Measurements from ENCODE around the gene CCNO. TPM values are rescaled to one million over a fixed set of nuclear protein-coding genes. Genes with fewer than 3 reads are reported as not detected.

The CCNO gene
- total and polyA plus RNA-seq, 2 donors (not counting 3 experiments of a cell fraction or from before 2014, with no cell fraction given), result 0.37 to 0.58 TPM

DNA sequence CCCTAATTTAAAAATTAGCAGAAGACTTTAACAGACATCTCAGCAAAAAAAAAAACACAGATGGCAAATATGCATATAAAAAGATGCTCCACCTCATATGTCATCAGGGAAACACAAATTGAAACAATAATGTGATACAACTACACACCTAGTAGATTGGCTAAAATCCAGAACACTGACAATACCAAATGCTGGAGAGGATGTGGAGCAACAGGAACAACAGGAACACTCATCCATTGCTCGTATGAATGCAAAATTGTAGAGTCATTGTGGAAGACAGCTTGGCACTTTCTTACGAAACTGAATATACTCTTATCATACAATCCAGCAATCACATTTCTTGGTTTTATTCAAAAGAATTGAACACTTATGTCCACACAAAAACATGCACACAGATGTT, 28.4 kb downstream of the CCNO start:
- dilution Hi-C loops (cut with MboI; ENCODE audit: extremely low pct_ligation_motif_present, low sequenced_read_pairs), result no loop called here
- POLR2A ChIA-PET, result no interaction called here

More for the DNA sequence above, 28.4 kb downstream of the CCNO start:
- H3K4me3 ChIP-seq (replicated peaks in 1 of 3; ENCODE audit: insufficient read depth in 1 of 3, low read depth in 1 of 3, low read length in 3 of 3), result no peak overlapping the region
- H3K4me2 ChIP-seq (ENCODE audit: insufficient read depth, low read length), result no peak overlapping the region
- no peaks in the 10 kb centered on the region for H4K20me1 ChIP-seq (replicated peaks; ENCODE audit: control insufficient read depth, extremely low read depth, insufficient read depth, low read length)
- CTCF ChIA-PET, result no interaction called here
- H3K36me3 ChIP-seq (ENCODE audit: control insufficient read depth in 2 of 2, extremely low read depth in 1 of 2, insufficient read depth in 2 of 2, low read length in 2 of 2), result no peaks in the 10 kb centered on the region
- no peaks in the 10 kb centered on the region for H3K9me1 ChIP-seq (replicated peaks; ENCODE audit: control insufficient read depth, extremely low read depth, insufficient read depth, low read length)
- peaks cover 11 to 25% of the 10 kb centered on the region in 2 experiments for H3K27me3 ChIP-seq (ENCODE audit: control insufficient read depth in 2 of 2, insufficient read depth in 2 of 2, low read length in 2 of 2)
- H3K79me2 ChIP-seq (ENCODE audit: control insufficient read depth, insufficient read depth, low read length), result no peaks in the 10 kb centered on the region
- TF ChIP-seq EZH2 (IDR thresholded peaks at IDR 0.05; ENCODE audit: borderline replicate concordance, low read depth, low read length, severe bottlenecking) (no peak), POLR2A (IDR thresholded peaks at IDR 0.05; ENCODE audit: low read depth, low read length) (no peak), MYC (IDR thresholded peaks at IDR 0.05; ENCODE audit: low read depth, low read length) (no peak), FOS (IDR thresholded peaks at IDR 0.05; ENCODE audit: borderline replicate concordance, insufficient read depth, low read length) (no peak), GATA2 (IDR thresholded peaks at IDR 0.05; ENCODE audit: insufficient read depth, insufficient read length, low read depth, low read length) (no peak), JUN (IDR thresholded peaks at IDR 0.05; ENCODE audit: borderline replicate concordance, insufficient read depth, insufficient read length, low read depth) (no peak), CTCF (IDR thresholded peaks at IDR 0.05; ENCODE audit: extremely low read depth in 1 of 2, insufficient read depth in 1 of 2, low read depth in 1 of 2, low read length in 2 of 2) (no peak), POLR2AphosphoS5 (IDR thresholded peaks at IDR 0.05; ENCODE audit: insufficient read depth, low read depth, low read length) (no peak)
- TF ChIP-seq, protein P1, sequence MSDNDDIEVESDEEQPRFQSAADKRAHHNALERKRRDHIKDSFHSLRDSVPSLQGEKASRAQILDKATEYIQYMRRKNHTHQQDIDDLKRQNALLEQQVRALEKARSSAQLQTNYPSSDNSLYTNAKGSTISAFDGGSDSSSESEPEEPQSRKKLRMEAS (IDR thresholded peaks at IDR 0.05; ENCODE audit: insufficient read depth, insufficient read length), result no peak
- BruUV-seq (replicated peaks), result no TSS peak
- FAIRE-seq, result no peak
- H2AFZ ChIP-seq (ENCODE audit: low read depth, low read length), result no peak overlapping the region
- no peaks in the 10 kb centered on the region for H3K4me1 ChIP-seq (ENCODE audit: control insufficient read depth, extremely low read depth, insufficient read depth, low read length)
- intact Hi-C loops (cut with micrococcal nuclease), result no loop called here
- no peak overlapping the region for H3K27ac ChIP-seq (ENCODE audit: insufficient read depth, low read depth, low read length)
- DNase-seq (ENCODE audit: low read depth, low spot score), result no peak
- no peaks in the 10 kb centered on the region for H3K9me3 ChIP-seq (replicated peaks; ENCODE audit: control insufficient read depth, insufficient read depth, low read length)
- no peak overlapping the region for H3K9ac ChIP-seq (replicated peaks; ENCODE audit: extremely low read depth, insufficient read depth, low read length)

Measured in endothelial cell of umbilical vein (primary cell).